Germinal center (tissue), 1 donor: ENCODE results near the gene SYNDIG1L.
A peak's percentile ranks its signal among the peaks of the same experiment; 100 is the strongest.
"Not testable (repeated sequence)": the region's sequence is repeated elsewhere in the genome, so short reads cannot be mapped to it uniquely, and the experiment has no call there.

Experiments used
- DNase-seq: peaks from one replicate; pipeline ENCODE4 v3.0.0; 2012; ENCODE audit warnings: mixed read lengths, low spot score

The SYNDIG1L gene

GRCh38 chr14:74426202-74426582 is at the start of gene SYNDIG1L:
TSS of gene SYNDIG1L (minus strand) at chr14:74426210. CDS start at chr14:74409744, 16,466 bp downstream.
- no peak for DNase-seq

DNA sequence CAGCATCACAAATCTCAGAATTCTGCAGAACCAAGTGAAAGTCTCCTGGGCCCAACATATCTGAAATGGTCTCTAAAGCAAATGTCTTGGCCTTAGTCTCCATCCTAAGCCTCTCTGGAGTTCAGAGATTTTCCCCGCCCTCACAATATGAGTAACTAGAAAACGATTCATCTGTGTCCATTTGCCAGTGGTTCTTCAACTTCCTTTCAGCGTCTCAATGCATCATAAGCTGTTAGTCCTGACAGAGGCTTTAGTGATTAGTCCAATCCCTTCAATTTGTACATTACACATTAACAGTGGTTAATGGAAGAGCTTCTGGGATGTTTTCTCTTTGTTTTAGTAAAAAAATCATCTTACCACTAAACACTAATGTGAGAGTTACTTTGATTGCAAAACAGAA is 49.7 kb upstream of the SYNDIG1L start:
- DNase-seq, result no peak

DNA sequence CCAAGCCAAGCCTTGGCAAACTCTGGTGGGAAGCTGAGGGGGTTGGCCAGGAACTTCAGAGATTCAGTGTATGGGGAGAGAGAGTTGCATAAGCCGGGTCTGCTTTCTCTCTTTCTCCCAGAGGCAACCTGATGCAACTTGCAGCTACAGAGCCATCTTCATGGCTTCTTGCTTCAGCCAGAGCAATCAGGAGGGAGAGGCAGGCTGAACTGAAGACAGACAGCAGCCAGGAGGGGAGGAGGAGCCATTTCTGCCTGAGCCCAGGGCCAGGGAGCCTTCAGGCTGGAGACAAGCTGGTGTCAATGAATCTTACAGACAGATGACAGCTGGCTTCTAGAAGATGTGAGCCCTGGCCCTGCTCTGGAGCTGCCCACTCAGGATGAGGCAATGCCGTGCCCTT is 48.4 kb upstream of the SYNDIG1L start:
- DNase-seq, result no peak

DNA sequence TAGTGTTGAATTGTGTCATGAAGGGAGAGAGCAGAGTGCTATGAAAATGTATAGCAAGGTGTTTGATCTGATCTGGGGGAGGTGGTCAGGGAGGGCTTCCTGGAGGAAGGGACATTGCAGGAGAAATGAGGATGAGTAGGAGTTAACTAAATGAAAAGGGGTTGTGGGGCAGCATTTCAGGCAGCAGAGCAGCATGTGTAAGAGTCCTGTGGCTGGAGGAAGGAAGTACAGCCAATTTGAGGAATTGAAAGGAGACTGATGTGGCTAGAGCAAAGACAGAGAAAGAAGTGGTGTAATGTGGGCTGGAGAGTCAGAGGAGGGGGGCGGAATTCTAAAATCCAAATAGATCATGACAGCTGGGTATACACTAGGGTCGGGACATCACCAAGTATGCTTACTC is 46.6 kb upstream of the SYNDIG1L start:
- no peak for DNase-seq

DNA sequence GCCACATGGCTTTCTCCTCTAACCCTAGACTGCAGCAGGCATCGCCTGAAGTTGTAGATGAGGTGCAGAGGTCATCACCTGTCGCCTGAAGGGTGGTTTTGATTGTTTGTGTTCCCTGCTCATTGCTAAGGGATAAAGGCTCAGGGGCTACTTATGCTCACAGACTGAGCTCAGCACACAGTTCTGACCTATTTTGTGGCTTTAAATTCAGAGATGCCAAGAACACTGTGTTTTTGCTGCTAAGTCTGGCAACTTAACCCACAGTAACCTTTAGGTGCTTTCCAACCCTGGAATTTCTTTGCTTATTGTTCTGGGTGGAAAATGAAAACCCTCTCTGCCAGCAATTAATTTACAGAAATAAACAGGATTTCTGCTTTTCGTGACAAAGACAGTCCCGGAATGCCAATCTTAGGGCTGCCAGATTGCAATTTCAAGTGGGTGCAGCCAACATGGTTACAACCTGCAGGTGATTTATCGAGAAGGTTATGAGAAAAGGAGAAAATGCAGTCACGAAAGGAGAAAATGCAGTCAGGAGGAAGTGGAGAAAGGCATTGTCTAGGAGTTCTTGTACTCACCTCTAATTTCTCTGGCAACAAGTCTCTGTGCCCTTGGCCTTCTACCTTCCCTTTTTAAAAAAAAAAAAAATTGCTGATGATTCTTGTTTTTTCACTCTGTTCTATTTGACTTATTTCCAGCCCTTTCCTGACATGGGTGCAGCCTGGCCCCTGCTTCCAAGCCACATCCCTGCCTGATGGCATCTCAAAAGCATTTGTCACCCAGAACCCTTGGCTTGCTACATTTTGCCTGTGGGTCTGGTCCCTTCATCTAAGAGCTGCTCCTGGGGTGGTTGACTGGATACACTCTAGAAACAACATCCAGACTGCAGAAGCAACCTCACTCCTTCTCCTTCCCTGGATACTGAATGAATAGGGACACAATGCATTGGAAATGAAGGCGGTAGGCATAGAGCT is 43.8 kb upstream of the SYNDIG1L start:
- no peak for DNase-seq

DNA sequence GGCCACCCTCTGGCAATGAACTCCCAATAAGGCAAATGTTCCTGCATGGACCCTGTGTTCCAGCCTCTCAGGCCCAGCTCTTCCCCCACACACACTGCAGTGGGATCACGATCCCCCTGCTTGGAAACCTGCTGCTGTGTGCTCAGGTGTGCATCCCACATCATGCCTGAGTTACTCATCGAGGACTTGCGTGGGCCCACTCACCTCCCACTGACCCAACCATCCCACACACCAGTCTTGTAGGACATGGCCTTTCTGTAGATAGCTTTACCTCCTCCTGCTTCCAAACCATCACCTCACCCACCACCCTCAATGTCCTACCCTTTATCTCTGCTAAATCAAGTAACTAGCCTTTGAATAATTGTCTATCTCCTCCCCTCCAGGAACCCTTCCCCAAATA is 42.5 kb upstream of the SYNDIG1L start:
- DNase-seq, result no peak

DNA sequence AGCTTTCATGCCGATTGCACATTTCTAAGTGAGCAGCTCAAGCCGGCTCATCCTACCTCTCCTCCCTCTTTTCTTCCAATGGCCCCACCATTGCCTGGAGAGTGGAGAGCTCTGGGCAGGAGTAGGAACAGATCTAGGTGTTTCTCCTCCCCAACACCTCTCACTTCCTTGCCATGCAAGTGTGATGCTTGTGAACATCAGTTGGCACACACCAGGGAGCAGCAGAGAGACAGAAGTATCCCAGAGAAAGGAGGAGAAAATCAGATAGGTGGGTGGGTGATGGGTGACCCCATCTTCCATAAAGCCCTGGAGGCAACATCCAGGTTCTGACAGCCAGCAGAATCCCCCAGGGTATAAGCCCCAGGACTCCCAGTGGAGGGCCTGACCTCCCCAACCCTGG is 39.3 kb upstream of the SYNDIG1L start:
- DNase-seq, result no peak

- DNase-seq, result no peak
Observed at GRCh38 chr14:74464785-74465184, 38.8 kb upstream of the SYNDIG1L start.

- DNase-seq, result no peak
Observed at GRCh38 chr14:74463697-74464096, 37.7 kb upstream of the SYNDIG1L start.

DNA sequence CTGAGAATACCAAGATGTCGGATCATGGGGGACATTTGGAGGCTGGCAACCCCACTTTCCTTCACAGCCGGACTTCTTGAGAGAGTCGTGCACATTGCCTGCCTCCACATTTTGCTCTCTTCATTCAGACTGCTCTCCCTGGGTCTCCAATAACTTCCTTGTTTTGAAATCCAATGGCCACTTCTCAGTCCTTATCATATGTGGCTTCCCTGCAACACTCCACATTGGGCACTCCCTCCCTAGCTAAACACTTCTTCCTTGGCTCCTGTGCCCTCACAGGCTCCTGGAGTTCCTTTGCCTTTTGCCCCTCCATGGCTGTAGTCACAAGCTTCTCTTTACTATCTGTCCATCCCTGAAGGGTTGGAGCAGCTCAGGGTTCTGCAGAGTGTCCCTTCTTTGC is 37.0 kb upstream of the SYNDIG1L start:
- no peak for DNase-seq

GRCh38 chr14:74459976-74460375 is 34.0 kb upstream of the SYNDIG1L start:
- DNase-seq, result no peak

GRCh38 chr14:74459289-74459946 is 33.4 kb upstream of the SYNDIG1L start:
- DNase-seq, result peak; percentile 24

- no peak for DNase-seq
Observed at GRCh38 chr14:74457565-74457895, 31.5 kb upstream of the SYNDIG1L start.

DNA sequence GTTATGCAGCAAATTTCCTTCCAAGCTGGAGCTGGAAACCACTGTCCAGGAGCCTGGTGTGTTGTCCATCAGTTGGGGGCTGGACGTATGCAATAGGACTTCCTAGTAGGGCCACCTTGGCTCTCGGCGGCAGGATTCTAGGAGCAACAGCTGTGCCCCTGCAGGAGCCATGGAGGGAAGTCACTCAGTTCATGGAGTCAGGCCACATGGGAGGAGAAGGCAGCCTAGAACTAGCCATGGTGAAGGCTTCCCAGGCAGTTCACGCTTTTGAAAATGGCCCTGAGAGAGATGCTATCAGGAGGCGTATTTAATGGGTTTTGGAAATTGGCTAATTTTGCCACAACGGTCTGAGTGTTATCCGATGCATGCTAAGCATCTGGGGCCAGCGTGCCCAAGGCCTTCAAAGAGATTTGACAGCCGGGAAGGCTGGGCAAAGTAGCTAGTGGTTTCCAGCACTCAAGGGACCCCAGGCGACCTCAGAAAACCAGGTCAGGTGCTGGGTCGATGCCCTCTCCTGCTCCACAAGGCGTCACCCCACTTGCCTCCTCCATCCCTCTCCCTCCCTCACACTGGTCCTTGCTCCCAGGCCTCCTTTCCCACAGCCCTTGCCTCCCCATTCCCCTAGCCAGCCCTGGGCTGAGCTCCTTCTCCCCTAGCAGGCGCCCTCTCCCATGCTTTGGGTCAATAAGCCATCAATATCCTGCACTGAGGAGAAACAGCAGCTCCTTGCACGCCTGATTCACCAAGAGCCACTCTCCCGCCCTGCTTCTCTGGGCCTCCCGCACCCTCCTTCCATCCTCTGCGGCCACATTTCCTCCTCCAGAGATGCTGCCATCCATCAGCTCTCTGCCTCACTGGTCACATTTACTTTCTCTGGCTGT is 30.9 kb upstream of the SYNDIG1L start:
- DNase-seq, result no peak

DNA sequence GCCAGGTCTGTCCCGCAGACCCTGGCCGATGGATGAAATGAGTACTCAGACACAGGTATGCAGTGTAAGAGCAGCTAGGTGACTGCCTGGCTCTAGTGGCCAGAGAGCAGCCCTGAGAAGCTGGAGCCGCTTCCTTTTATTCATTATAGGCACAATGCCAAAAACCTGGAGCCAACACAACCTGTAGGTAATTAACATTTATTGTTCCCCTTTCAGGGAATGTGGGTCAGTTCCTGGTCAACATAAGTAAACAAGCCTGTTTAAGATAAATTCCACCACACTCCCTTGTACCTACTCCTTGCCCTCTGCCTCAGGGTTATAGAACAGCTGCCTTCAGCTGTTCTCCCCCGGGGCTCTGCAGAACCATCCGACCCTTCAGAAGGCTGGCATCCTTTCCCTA is 28.4 kb upstream of the SYNDIG1L start:
- not testable (repeated sequence) for DNase-seq

GRCh38 chr14:74444866-74445265 is 18.9 kb upstream of the SYNDIG1L start:
- DNase-seq, result no peak

DNA sequence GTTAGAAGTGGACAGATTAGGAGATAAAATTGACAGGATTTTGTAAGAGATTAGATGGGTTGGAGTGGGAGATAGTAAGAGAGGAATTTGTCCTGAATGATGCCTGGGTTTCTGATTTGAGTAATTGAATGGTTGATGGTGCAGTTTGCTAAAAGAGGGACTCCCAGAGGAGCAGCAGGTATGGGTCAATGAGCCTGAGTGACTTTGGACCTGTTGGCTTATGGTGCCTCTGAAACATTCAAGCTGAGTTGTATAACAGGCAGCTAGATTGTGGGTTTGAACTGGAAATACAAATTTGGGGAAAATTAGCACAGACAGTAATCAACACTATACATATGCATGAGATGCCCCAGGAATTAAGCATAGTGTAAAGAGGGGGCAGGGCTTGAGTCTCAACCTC is 16.7 kb upstream of the SYNDIG1L start:
- no peak for DNase-seq

- DNase-seq, result no peak
Observed at GRCh38 chr14:74441113-74441512, 15.1 kb upstream of the SYNDIG1L start.

DNA sequence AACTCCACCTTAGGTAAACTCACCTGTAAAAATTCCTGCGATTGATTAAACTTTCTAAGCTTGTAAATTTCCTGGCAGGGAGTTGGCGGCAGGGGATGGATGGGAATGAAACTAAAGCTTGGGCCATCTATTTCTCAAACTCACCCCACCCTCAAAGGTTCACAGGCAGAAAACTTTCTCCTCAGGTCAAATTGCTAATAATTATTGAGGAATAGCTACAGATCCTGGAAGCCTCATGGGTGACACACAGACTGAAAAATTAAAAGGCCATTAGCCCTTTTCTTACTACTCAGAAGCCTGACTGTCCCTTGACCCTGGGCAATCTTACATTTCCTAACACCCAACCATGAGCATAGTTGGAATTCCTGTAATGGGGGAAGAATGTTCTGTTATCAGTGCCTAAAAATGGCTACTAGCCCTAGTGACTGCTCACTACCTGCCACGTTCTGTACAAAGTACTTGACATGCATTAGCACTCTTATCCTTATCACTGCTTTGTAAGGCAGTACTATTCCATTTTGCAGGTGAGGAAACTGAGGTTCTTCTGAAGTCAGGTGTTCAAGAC is 12.4 kb upstream of the SYNDIG1L start:
- no peak for DNase-seq

DNA sequence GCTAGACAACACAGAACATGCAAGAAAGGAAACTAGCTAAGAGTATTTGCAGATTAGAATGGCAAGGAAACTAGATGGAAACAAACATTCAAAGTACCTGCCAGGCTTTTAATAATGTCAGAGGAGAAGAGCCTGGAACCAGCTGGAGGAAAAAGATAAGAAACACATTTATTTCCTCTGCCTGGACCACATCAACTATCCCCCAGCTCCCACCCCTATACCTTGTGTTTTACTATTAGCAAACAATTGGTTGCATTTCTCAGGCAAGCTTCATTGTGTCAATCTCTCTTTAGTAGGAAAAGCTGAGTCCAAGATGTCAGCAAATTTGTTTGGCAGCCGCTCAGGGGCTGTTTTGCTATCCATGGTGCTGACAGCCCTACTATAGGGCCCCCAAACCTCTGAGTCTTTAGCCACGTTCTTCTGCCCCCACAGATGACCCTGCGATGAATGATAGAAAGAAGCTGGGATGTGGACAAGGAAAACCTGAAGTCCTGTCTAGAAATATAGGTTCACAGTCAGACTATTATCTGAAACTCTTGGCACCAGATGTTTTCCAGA is 11.6 kb upstream of the SYNDIG1L start:
- no peak for DNase-seq

DNA sequence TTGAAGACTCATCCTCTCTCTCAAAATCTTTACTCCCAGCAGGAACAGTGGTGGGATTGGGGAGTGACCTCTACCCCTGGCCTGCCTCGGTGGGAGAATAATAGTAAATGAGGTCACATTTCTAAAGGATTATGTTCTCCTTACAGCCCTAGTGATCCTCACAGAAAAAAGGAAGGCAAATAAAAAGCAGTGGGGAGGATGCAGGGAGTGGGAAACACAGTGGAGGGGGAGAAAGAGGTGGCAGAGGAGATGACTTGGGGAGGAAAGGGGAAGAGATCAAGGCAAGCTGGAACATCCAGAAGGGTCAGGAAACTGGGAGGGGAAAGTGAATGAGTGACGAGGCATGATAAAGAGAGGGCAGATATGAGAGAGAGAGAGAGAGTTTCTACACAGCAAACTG is 8.3 kb upstream of the SYNDIG1L start:
- no peak for DNase-seq

DNA sequence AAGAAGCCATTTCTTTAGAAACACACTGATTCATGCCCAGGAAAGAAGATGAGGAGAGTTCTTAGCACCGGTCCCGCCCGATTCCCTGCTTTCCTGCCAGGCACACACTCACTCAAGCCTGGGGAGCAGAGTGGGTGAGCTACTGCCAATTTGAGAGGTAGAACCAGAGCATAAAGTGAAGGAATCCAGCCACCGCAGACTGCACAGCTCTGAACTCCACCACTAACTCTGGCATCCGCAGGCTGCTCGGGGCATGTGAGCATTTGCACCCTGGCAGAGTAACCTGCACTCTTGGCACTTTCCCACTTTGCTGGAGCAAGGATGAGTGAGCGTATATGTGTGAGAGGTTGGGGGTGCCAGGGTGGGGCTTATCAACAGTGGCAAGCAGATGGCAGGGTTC is 4.0 kb upstream of the SYNDIG1L start:
- DNase-seq, result no peak
